NCI-H2029 treated with DMSO at 0.1 percent for 48 hours (cell line): Measurements from ENCODE around the gene BRD1.
A peak's percentile ranks its signal among the peaks of the same experiment; 100 is the strongest.
"Not testable (repeated sequence)": the region's sequence is repeated elsewhere in the genome, so short reads cannot be mapped to it uniquely, and the experiment has no call there.

Experiments used
- DNase-seq: peaks from one replicate; lab custom pipeline; 2025; lab: John Stamatoyannopoulos, UW

The BRD1 gene

GRCh38 chr22:49852898-49853894 is 25.5 kb upstream of the BRD1 start, which contains the start of gene ZBED4:
ZBED4 (plus strand) TSS chr22:49853844; CDS start chr22:49883663, 29,819 bp downstream.
- DNase-seq = peak; percentile 35

GRCh38 chr22:49852568-49852897 is 24.9 kb upstream of the BRD1 start:
- DNase-seq = not testable (repeated sequence)

- DNase-seq = no peak
Observed at GRCh38 chr22:49850959-49851802, 23.5 kb upstream of the BRD1 start.

GRCh38 chr22:49850021-49850911 is 22.6 kb upstream of the BRD1 start:
- DNase-seq = no peak

GRCh38 chr22:49849161-49850020 is 21.7 kb upstream of the BRD1 start:
- no peak for DNase-seq

GRCh38 chr22:49848690-49849160 is 21.1 kb upstream of the BRD1 start:
- DNase-seq = no peak

- DNase-seq = no peak
Observed at GRCh38 chr22:49847751-49848689, 20.3 kb upstream of the BRD1 start.

- no peak for DNase-seq
Observed at GRCh38 chr22:49845666-49846459, 18.2 kb upstream of the BRD1 start.

- DNase-seq = no peak
Observed at GRCh38 chr22:49845241-49845640, 17.6 kb upstream of the BRD1 start.

- DNase-seq = no peak
Observed at GRCh38 chr22:49838771-49839717, 11.4 kb upstream of the BRD1 start.

- no peak for DNase-seq
Observed at GRCh38 chr22:49833340-49834007, 5.8 kb upstream of the BRD1 start.

- no peak for DNase-seq
Observed at GRCh38 chr22:49829044-49829853, 1.6 kb upstream of the BRD1 start.

GRCh38 chr22:49828599-49828965 is 909 bp upstream of the BRD1 start:
- DNase-seq = no peak

- no peak for DNase-seq
Observed at GRCh38 chr22:49827271-49827852, 311 bp downstream of the BRD1 start.

GRCh38 chr22:49826603-49827270 is 936 bp downstream of the BRD1 start:
- no peak for DNase-seq
